GM12878 (cell line): ENCODE results near the gene SLFN11.
"Not testable (repeated sequence)": the region's sequence is repeated elsewhere in the genome, so short reads cannot be mapped to it uniquely, and the experiment has no call there.

Experiments used
- BACH1 ChIP-seq: fragments of 450-650 bp; IDR thresholded peaks from 2 replicates; pipeline ENCODE4 v1.6.1; 2017; ENCODE audit warnings: mild to moderate bottlenecking, borderline replicate concordance
- CHD2 ChIP-seq: IDR thresholded peaks from 2 replicates; pipeline ENCODE4 v1.6.1; 2011; ENCODE audit warnings: low read depth, low read length, improper control_type of control experiment, borderline replicate concordance
- CTCF ChIP-seq, 3 experiments: IDR thresholded peaks in 2 of 3; conservative IDR thresholded peaks in 1 of 3; 2 replicates each; pipeline ENCODE4 v1.5.1; 2011; ENCODE audit warnings: low read depth in 3 of 3, low read length in 3 of 3, mild to moderate bottlenecking in 3 of 3, control low read depth in 2 of 3, moderate library complexity in 2 of 3, inconsistent platforms in 1 of 3, mixed read lengths in 1 of 3; ENCODE audit not compliant: control insufficient read depth in 2 of 3, insufficient read depth in 1 of 3; ENCODE audit errors: extremely low read depth in 1 of 3
- EP300 ChIP-seq, 2 experiments: fragments of 150-350 bp in 1 of 2; IDR thresholded peaks; 2 replicates each; pipeline ENCODE4 v1.6.1; 2011 to 2012; ENCODE audit warnings: low read depth in 2 of 2, low read length in 2 of 2, borderline replicate concordance in 1 of 2, improper control_type of control experiment in 1 of 2, inconsistent platforms in 1 of 2; ENCODE audit not compliant: control insufficient read depth in 1 of 2
- EZH2 ChIP-seq: IDR thresholded peaks from 2 replicates; pipeline ENCODE4 v1.6.1; 2012; ENCODE audit warnings: low read depth, mild to moderate bottlenecking, control low read depth, inconsistent platforms, low read length, borderline replicate concordance; ENCODE audit not compliant: control insufficient read depth
- GATAD2B ChIP-seq: fragments of 450-650 bp; conservative IDR thresholded peaks from 2 replicates; pipeline ENCODE4 v1.6.1; 2017; ENCODE audit warnings: low read depth, mild to moderate bottlenecking, moderate library complexity
- MTA3 ChIP-seq: IDR thresholded peaks from 2 replicates; pipeline ENCODE4 v1.6.1; 2012; ENCODE audit warnings: low read length, inconsistent platforms, borderline replicate concordance
- PAX5 ChIP-seq: IDR thresholded peaks from 2 replicates; pipeline ENCODE4 v1.6.1; 2011; ENCODE audit warnings: low read depth, low read length, borderline replicate concordance
- POLR2A ChIP-seq: IDR thresholded peaks from 2 replicates; pipeline ENCODE4 v1.6.1; 2011; ENCODE audit warnings: low read depth, mild to moderate bottlenecking, low read length
- RAD21 ChIP-seq: IDR thresholded peaks from 2 replicates; pipeline ENCODE4 v1.6.1; 2011; ENCODE audit warnings: mild to moderate bottlenecking, low read depth, low read length, moderate library complexity; ENCODE audit not compliant: insufficient read depth
- RFX5 ChIP-seq: IDR thresholded peaks from 2 replicates; pipeline ENCODE4 v1.6.1; 2011; ENCODE audit warnings: low read depth, low read length, improper control_type of control experiment
- SP1 ChIP-seq: IDR thresholded peaks from one replicate; pipeline ENCODE4 v1.6.1; 2011; ENCODE audit warnings: low read depth, low read length
- TBL1XR1 ChIP-seq: IDR thresholded peaks from 2 replicates; pipeline ENCODE4 v1.6.1; 2012; ENCODE audit warnings: low read depth, low read length, improper control_type of control experiment

GRCh38 chr17:35414707-35415106, 41.3 kb upstream of the SLFN11 start:
- not testable (repeated sequence) for TF ChIP-seq POLR2A; EP300 (IDR thresholded peaks at IDR 0.05; ENCODE audit: borderline replicate concordance in 1 of 2, control insufficient read depth in 1 of 2, low read depth in 2 of 2, low read length in 2 of 2); PAX5; RFX5; MTA3; CHD2; CTCF (IDR thresholded peaks at IDR 0.05 in 2 of 3, conservative IDR thresholded peaks at IDR 0.05 in 1 of 3; ENCODE audit: control insufficient read depth in 2 of 3, extremely low read depth in 1 of 3, insufficient read depth in 1 of 3, low read depth in 3 of 3, low read length in 3 of 3); BACH1; TBL1XR1; GATAD2B; SP1; EZH2; RAD21
